IMR-90 (cell line): Measurements from ENCODE around the gene KHK.

Experiments
- POLR2A ChIP-seq: IDR thresholded peaks from 2 replicates; pipeline ENCODE4 v1.6.1; 2012; ENCODE audit warnings: mild to moderate bottlenecking, low read depth, low read length
- RAD21 ChIP-seq: IDR thresholded peaks from 2 replicates; pipeline ENCODE4 v1.6.1; 2012; ENCODE audit warnings: low read length, improper control_type of control experiment
- TF ChIP-seq, protein P1 (sequence below): conservative IDR thresholded peaks from 2 replicates; pipeline ENCODE4 v1.5.1; 2012; ENCODE audit warnings: mild to moderate bottlenecking, low read depth, low read length, improper control_type of control experiment

DNA sequence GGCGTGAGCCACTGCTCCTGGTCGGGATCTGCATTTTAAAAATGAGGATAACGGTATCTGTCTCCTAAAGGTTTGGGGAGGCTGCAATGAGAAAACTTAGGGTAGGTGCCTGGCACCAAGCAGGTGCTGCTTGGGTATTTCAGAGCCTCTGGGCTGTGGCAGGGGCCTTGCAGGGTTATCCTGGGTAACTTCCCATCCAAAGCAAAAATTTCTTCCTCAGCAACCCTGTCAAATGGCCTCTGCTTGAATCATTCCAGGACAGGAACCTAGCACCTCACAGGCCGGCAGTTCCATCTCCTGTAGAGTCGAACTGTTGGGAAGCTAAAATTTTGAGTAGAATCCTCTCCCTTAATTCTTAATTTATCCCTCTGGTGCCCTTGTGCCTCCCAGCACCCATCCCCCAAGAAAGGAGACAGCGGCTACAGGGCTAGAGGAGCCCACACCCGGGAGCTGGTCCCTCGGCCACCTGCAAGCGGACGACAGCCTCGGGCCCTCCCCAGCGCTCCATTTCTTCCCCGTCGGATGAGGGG lies 31.5 kb downstream of the KHK start:
- TF ChIP-seq, protein P1, sequence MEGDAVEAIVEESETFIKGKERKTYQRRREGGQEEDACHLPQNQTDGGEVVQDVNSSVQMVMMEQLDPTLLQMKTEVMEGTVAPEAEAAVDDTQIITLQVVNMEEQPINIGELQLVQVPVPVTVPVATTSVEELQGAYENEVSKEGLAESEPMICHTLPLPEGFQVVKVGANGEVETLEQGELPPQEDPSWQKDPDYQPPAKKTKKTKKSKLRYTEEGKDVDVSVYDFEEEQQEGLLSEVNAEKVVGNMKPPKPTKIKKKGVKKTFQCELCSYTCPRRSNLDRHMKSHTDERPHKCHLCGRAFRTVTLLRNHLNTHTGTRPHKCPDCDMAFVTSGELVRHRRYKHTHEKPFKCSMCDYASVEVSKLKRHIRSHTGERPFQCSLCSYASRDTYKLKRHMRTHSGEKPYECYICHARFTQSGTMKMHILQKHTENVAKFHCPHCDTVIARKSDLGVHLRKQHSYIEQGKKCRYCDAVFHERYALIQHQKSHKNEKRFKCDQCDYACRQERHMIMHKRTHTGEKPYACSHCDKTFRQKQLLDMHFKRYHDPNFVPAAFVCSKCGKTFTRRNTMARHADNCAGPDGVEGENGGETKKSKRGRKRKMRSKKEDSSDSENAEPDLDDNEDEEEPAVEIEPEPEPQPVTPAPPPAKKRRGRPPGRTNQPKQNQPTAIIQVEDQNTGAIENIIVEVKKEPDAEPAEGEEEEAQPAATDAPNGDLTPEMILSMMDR = no peak
- TF ChIP-seq POLR2A (no peak), RAD21 (no peak)
